ENCODE results near the gene PNKD. TPM values are rescaled to one million over a fixed set of nuclear protein-coding genes. Genes with fewer than 3 reads are reported as not detected.

PNKD gene
- total and polyA plus RNA-seq, 2 experiments from 2014 or later, result 28.2 to 83.3 TPM

DNA sequence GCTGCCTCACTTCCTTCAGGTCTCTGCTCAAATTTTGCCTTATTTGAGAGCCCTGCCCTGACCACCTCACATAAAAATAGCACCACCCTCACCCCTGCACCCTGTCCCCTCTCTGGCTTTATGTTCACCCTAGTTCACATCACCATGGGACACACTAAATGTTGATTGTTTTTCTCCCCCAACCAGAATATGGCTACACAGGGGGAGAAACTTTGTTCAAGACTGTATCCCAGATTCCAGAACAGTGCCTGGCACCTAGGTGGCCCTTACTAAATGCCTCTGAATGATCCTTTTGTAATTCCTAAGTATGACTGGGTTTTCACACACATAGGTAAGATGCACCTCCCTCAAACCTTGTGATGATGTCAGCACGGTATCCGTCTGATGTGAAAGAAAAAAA, 58.0 kb downstream of the PNKD start (continued):
- TF ChIP-seq, protein P1, sequence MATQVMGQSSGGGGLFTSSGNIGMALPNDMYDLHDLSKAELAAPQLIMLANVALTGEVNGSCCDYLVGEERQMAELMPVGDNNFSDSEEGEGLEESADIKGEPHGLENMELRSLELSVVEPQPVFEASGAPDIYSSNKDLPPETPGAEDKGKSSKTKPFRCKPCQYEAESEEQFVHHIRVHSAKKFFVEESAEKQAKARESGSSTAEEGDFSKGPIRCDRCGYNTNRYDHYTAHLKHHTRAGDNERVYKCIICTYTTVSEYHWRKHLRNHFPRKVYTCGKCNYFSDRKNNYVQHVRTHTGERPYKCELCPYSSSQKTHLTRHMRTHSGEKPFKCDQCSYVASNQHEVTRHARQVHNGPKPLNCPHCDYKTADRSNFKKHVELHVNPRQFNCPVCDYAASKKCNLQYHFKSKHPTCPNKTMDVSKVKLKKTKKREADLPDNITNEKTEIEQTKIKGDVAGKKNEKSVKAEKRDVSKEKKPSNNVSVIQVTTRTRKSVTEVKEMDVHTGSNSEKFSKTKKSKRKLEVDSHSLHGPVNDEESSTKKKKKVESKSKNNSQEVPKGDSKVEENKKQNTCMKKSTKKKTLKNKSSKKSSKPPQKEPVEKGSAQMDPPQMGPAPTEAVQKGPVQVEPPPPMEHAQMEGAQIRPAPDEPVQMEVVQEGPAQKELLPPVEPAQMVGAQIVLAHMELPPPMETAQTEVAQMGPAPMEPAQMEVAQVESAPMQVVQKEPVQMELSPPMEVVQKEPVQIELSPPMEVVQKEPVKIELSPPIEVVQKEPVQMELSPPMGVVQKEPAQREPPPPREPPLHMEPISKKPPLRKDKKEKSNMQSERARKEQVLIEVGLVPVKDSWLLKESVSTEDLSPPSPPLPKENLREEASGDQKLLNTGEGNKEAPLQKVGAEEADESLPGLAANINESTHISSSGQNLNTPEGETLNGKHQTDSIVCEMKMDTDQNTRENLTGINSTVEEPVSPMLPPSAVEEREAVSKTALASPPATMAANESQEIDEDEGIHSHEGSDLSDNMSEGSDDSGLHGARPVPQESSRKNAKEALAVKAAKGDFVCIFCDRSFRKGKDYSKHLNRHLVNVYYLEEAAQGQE (IDR thresholded peaks at IDR 0.05; ENCODE audit: unreplicated experiment), result no peak
- TF ChIP-seq JUNB (IDR thresholded peaks at IDR 0.05; ENCODE audit: unreplicated experiment), result no peak
- TF ChIP-seq NANOG (IDR thresholded peaks at IDR 0.05; ENCODE audit: borderline replicate concordance), result no peak
- TF ChIP-seq STAT1 (IDR thresholded peaks at IDR 0.05; ENCODE audit: unreplicated experiment), result no peak
- TF ChIP-seq ZNF331 (CRISPR knock-in tag; IDR thresholded peaks at IDR 0.05; ENCODE audit: low read depth), result no peak
- no peak for TF ChIP-seq POLR2AphosphoS5 (IDR thresholded peaks at IDR 0.05; ENCODE audit: low read depth)
- TF ChIP-seq ZNF114 (CRISPR knock-in tag; IDR thresholded peaks at IDR 0.05), result no peak
- no peak for TF ChIP-seq CREB1 (CRISPR knock-in tag; IDR thresholded peaks at IDR 0.05; ENCODE audit: low read depth)
- no peak for TF ChIP-seq CTCF (conservative IDR thresholded peaks at IDR 0.05; ENCODE audit: low read depth in 2 of 2)
- TF ChIP-seq ETS1 (IDR thresholded peaks at IDR 0.05), result no peak
- TF ChIP-seq EZH2 (IDR thresholded peaks at IDR 0.05; ENCODE audit: low read depth, unreplicated experiment), result no peak

DNA sequence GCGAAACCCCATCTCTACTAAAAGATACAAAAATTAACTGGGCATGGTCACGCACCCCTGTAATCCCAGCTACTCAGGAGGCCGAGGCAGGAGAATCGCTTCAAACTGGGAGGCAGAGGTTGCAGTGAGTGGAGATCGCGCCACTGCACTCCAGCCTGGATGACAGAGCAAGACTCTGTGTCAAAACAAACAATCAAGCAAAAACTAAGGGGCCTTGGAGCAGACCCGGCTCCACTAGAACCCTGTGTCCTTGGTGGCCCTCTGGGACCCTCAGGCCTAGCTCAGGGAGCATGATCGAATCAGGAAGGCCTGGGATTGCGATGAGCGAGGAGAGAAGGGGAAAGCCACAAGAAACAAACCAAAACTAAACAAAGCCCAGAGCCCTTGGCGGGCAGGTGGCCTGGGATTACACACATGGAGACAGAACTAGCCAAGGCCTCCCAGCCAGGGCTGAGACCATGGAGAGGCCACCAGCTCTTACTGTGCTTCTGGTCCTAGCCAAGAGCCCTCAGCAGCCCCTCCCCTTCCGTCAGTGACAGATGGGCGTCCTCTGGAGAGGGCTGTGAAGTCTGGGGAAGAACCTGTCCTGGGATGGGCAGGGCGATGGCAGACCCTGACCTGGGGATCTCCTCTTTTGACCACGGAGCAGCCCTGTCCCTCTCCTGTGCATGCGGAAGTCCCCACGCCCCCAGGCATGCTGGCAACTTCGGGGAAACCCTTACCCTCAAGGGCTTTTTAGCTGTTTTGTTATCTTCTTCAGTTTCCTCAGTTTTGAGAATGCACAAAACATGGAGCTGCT, 58.9 kb downstream of the PNKD start:
- no peak overlapping the region for H3K4me3 ChIP-seq
- Mint-ChIP-seq H3K4me1 (peaks cover 59% of the 10 kb centered on the region), H3K27ac (peak overlapping the region; percentile 81; the same call in 1 of the 2 replicates), H3K36me3 (ENCODE audit: low read depth) (no peaks in the 10 kb centered on the region), H3K9me3 (no peaks in the 10 kb centered on the region), H3K4me3 (no peak overlapping the region), H3K27me3 (ENCODE audit: insufficient read depth, low read depth, poor library complexity) (peaks cover 12% of the 10 kb centered on the region)
- H3K79me2 ChIP-seq (replicated peaks; ENCODE audit: insufficient read depth), result no peaks in the 10 kb centered on the region
- no peak overlapping the region for H3K4me2 ChIP-seq
- no peak overlapping the region for H2AFZ ChIP-seq
- H4K20me1 ChIP-seq (replicated peaks; ENCODE audit: insufficient read depth), result no peaks in the 10 kb centered on the region; the same call in 1 of the 2 replicates
- H3K36me3 ChIP-seq (ENCODE audit: insufficient read depth), result no peaks in the 10 kb centered on the region
- 0 out of 2 replicates have a peak, but pooled peaks cover 3% of the 10 kb centered on the region for H3F3A ChIP-seq (replicated peaks; ENCODE audit: low read depth)
- peaks cover 36% of the 10 kb centered on the region for H3K4me1 ChIP-seq (ENCODE audit: insufficient read depth)
- H3K27ac ChIP-seq (ENCODE audit: low read depth), result no peak overlapping the region
- DNase-seq (ENCODE audit: low spot score) (no peak), ATAC-seq (no peak)
- H3K9me2 ChIP-seq (ENCODE audit: insufficient read depth), result no peaks in the 10 kb centered on the region
- H3K27me3 ChIP-seq (ENCODE audit: insufficient read depth), result no peaks in the 10 kb centered on the region
- TF ChIP-seq POLR2AphosphoS5 (IDR thresholded peaks at IDR 0.05; ENCODE audit: low read depth), result no peak
- TF ChIP-seq ZNF331 (CRISPR knock-in tag; IDR thresholded peaks at IDR 0.05; ENCODE audit: low read depth), result no peak
- no peak for TF ChIP-seq NANOG (IDR thresholded peaks at IDR 0.05; ENCODE audit: borderline replicate concordance)
- no peak for TF ChIP-seq CREB1 (CRISPR knock-in tag; IDR thresholded peaks at IDR 0.05; ENCODE audit: low read depth)
